ENCODE measurements around the gene FOXK2. TPM values are rescaled to one million over a fixed set of nuclear protein-coding genes. Genes with fewer than 3 reads are reported as not detected.
"Not testable (repeated sequence)": the region's sequence is repeated elsewhere in the genome, so short reads cannot be mapped to it uniquely, and the experiment has no call there.

Gene FOXK2
- total and polyA plus RNA-seq, 2 donors from 2014 or later, result 13.5 to 37.9 TPM

- no peak overlapping the region for H3K27ac ChIP-seq (ENCODE audit: low read depth in 2 of 2, low read length in 2 of 2)
- no peak for TF ChIP-seq CTCF (IDR thresholded peaks at IDR 0.05; ENCODE audit: borderline replicate concordance, extremely low read depth, insufficient read depth)
- no peaks in the 10 kb centered on the region for H3K27me3 ChIP-seq (ENCODE audit: control insufficient read depth, insufficient read depth, low read length)
- no peak for FAIRE-seq
- H3K4me1 ChIP-seq (ENCODE audit: control insufficient read depth in 2 of 3, insufficient read depth in 2 of 3, low read depth in 1 of 3, low read length in 3 of 3), result no peaks in the 10 kb centered on the region
- DNase-seq, result no peak
- no peaks in the 10 kb centered on the region for H3K9me3 ChIP-seq (ENCODE audit: control insufficient read depth in 2 of 3, insufficient read depth in 1 of 3, low read length in 3 of 3)
- H3K9ac ChIP-seq (ENCODE audit: low read length in 3 of 3), result no peak overlapping the region
- intact Hi-C loops (cut with DNase I), result no loop called here
- no peak overlapping the region for H3K4me3 ChIP-seq (ENCODE audit: low read length in 3 of 3)
- no peaks in the 10 kb centered on the region for H3K36me3 ChIP-seq (ENCODE audit: control insufficient read depth in 2 of 3, insufficient read depth in 3 of 3, low read length in 3 of 3)
Observed at GRCh38 chr17:82503728-82504308, 15.7 kb upstream of the FOXK2 start.

- intact Hi-C loops (cut with DNase I), result no loop called here
- no peak for DNase-seq
- Histone ChIP-seq H3K4me1 (ENCODE audit: control insufficient read depth in 2 of 3, insufficient read depth in 2 of 3, low read depth in 1 of 3, low read length in 3 of 3) (no peaks in the 10 kb centered on the region), H3K9ac (ENCODE audit: low read length in 3 of 3) (no peak overlapping the region), H3K9me3 (ENCODE audit: control insufficient read depth in 2 of 3, insufficient read depth in 1 of 3, low read length in 3 of 3) (no peaks in the 10 kb centered on the region), H3K4me3 (ENCODE audit: low read length in 3 of 3) (no peak overlapping the region), H3K27me3 (ENCODE audit: control insufficient read depth, insufficient read depth, low read length) (no peaks in the 10 kb centered on the region), H3K27ac (ENCODE audit: low read depth in 2 of 2, low read length in 2 of 2) (no peak overlapping the region), H3K36me3 (ENCODE audit: control insufficient read depth in 2 of 3, insufficient read depth in 3 of 3, low read length in 3 of 3) (no peaks in the 10 kb centered on the region)
- FAIRE-seq, result no peak
- TF ChIP-seq CTCF (IDR thresholded peaks at IDR 0.05; ENCODE audit: borderline replicate concordance, extremely low read depth, insufficient read depth), result no peak
Observed at GRCh38 chr17:82505296-82505695, 14.2 kb upstream of the FOXK2 start.

- H3K27ac ChIP-seq (ENCODE audit: low read depth in 2 of 2, low read length in 2 of 2); FAIRE-seq; H3K4me1 ChIP-seq (ENCODE audit: control insufficient read depth in 2 of 3, insufficient read depth in 2 of 3, low read depth in 1 of 3, low read length in 3 of 3); DNase-seq; H3K9me3 ChIP-seq (ENCODE audit: control insufficient read depth in 2 of 3, insufficient read depth in 1 of 3, low read length in 3 of 3); H3K4me3 ChIP-seq (ENCODE audit: low read length in 3 of 3); H3K36me3 ChIP-seq (ENCODE audit: control insufficient read depth in 2 of 3, insufficient read depth in 3 of 3, low read length in 3 of 3); H3K27me3 ChIP-seq (ENCODE audit: control insufficient read depth, insufficient read depth, low read length); intact Hi-C loops (cut with DNase I); H3K9ac ChIP-seq (ENCODE audit: low read length in 3 of 3): not testable (repeated sequence)
Observed at GRCh38 chr17:82506402-82506801, 13.1 kb upstream of the FOXK2 start.

- no peak overlapping the region for H3K9ac ChIP-seq (ENCODE audit: low read length in 3 of 3)
- H3K36me3 ChIP-seq (ENCODE audit: control insufficient read depth in 2 of 3, insufficient read depth in 3 of 3, low read length in 3 of 3), result no peaks in the 10 kb centered on the region
- H3K4me1 ChIP-seq (ENCODE audit: control insufficient read depth in 2 of 3, insufficient read depth in 2 of 3, low read depth in 1 of 3, low read length in 3 of 3), result no peaks in the 10 kb centered on the region
- H3K9me3 ChIP-seq (ENCODE audit: control insufficient read depth in 2 of 3, insufficient read depth in 1 of 3, low read length in 3 of 3), result no peaks in the 10 kb centered on the region
- FAIRE-seq, result no peak
- H3K27me3 ChIP-seq (ENCODE audit: control insufficient read depth, insufficient read depth, low read length), result no peaks in the 10 kb centered on the region
- H3K4me3 ChIP-seq (ENCODE audit: low read length in 3 of 3), result no peak overlapping the region
- H3K27ac ChIP-seq (ENCODE audit: low read depth in 2 of 2, low read length in 2 of 2), result no peak overlapping the region
- DNase-seq, result no peak
- intact Hi-C loops (cut with DNase I), result no loop called here
- TF ChIP-seq CTCF (IDR thresholded peaks at IDR 0.05; ENCODE audit: borderline replicate concordance, extremely low read depth, insufficient read depth), result no peak
Observed at GRCh38 chr17:82507631-82508175, 11.8 kb upstream of the FOXK2 start.

GRCh38 chr17:82511642-82512041 lies 7.9 kb upstream of the FOXK2 start:
- H3K36me3 ChIP-seq (ENCODE audit: control insufficient read depth in 2 of 3, insufficient read depth in 3 of 3, low read length in 3 of 3); H3K9ac ChIP-seq (ENCODE audit: low read length in 3 of 3); H3K27me3 ChIP-seq (ENCODE audit: control insufficient read depth, insufficient read depth, low read length); H3K4me3 ChIP-seq (ENCODE audit: low read length in 3 of 3); DNase-seq; FAIRE-seq; intact Hi-C loops (cut with DNase I); H3K9me3 ChIP-seq (ENCODE audit: control insufficient read depth in 2 of 3, insufficient read depth in 1 of 3, low read length in 3 of 3); H3K27ac ChIP-seq (ENCODE audit: low read depth in 2 of 2, low read length in 2 of 2); H3K4me1 ChIP-seq (ENCODE audit: control insufficient read depth in 2 of 3, insufficient read depth in 2 of 3, low read depth in 1 of 3, low read length in 3 of 3): not testable (repeated sequence)

- H3K9me3 ChIP-seq (ENCODE audit: control insufficient read depth in 2 of 3, insufficient read depth in 1 of 3, low read length in 3 of 3); H3K27me3 ChIP-seq (ENCODE audit: control insufficient read depth, insufficient read depth, low read length); DNase-seq; H3K4me3 ChIP-seq (ENCODE audit: low read length in 3 of 3); H3K9ac ChIP-seq (ENCODE audit: low read length in 3 of 3); FAIRE-seq; H3K27ac ChIP-seq (ENCODE audit: low read depth in 2 of 2, low read length in 2 of 2); intact Hi-C loops (cut with DNase I); H3K4me1 ChIP-seq (ENCODE audit: control insufficient read depth in 2 of 3, insufficient read depth in 2 of 3, low read depth in 1 of 3, low read length in 3 of 3); H3K36me3 ChIP-seq (ENCODE audit: control insufficient read depth in 2 of 3, insufficient read depth in 3 of 3, low read length in 3 of 3): not testable (repeated sequence)
Observed at GRCh38 chr17:82513864-82514263, 5.7 kb upstream of the FOXK2 start.
